ENCODE data around the gene JAG2. TPM values are rescaled to one million over a fixed set of nuclear protein-coding genes. Genes with fewer than 3 reads are reported as not detected.

The JAG2 gene
- total RNA-seq, 1 donor from 2014 or later: 33.6 TPM

- intact Hi-C loops (cut with micrococcal nuclease): no loop called here
- ATAC-seq (no peak), DNase-seq (peak; percentile 26)
Observed at GRCh38 chr14:105155681-105156413, 12.7 kb downstream of the JAG2 start.

- DNase-seq: peak; percentile 26
- intact Hi-C loops (cut with micrococcal nuclease): no loop called here
- no peak for ATAC-seq
Observed at GRCh38 chr14:105155071-105155651, 13.4 kb downstream of the JAG2 start.

GRCh38 chr14:105154476-105154871 is 14.1 kb downstream of the JAG2 start:
- peak; percentile 27 for DNase-seq
- intact Hi-C loops (cut with micrococcal nuclease): no loop called here

GRCh38 chr14:105153739-105154475 is 14.7 kb downstream of the JAG2 start:
- intact Hi-C loops (cut with micrococcal nuclease): no loop called here
- ATAC-seq: no peak
- DNase-seq: no peak

More at GRCh38 chr14:105154476-105154871, 14.1 kb downstream of the JAG2 start:
- ATAC-seq: no peak

DNA sequence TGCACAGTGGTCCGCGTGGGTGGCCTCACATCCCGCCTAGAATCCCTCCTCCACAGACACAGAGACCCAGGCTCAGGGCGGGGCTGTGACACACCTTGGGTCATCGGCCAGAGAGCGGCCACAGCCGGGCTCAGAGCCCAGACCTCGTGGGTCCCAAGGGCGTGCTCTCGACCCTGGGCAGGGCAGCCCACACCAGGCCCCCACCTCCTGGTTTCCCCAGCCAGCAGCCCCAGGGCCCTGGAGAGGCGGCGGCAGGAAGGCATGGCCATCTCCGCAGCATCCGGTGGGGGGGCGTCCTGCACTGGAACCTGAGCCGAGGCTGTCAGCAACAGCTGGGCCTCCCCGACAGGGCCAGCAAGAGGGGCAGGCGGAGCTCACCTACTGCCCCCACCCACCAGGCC is 15.2 kb downstream of the JAG2 start:
- intact Hi-C loops (cut with micrococcal nuclease): no loop called here
- peak; percentile 69 for ATAC-seq
- DNase-seq: peak; percentile 74

GRCh38 chr14:105152794-105153241 is 15.8 kb downstream of the JAG2 start:
- peak; percentile 56 for DNase-seq
- peak; percentile 46 for ATAC-seq
- intact Hi-C loops (cut with micrococcal nuclease): no loop called here

DNA sequence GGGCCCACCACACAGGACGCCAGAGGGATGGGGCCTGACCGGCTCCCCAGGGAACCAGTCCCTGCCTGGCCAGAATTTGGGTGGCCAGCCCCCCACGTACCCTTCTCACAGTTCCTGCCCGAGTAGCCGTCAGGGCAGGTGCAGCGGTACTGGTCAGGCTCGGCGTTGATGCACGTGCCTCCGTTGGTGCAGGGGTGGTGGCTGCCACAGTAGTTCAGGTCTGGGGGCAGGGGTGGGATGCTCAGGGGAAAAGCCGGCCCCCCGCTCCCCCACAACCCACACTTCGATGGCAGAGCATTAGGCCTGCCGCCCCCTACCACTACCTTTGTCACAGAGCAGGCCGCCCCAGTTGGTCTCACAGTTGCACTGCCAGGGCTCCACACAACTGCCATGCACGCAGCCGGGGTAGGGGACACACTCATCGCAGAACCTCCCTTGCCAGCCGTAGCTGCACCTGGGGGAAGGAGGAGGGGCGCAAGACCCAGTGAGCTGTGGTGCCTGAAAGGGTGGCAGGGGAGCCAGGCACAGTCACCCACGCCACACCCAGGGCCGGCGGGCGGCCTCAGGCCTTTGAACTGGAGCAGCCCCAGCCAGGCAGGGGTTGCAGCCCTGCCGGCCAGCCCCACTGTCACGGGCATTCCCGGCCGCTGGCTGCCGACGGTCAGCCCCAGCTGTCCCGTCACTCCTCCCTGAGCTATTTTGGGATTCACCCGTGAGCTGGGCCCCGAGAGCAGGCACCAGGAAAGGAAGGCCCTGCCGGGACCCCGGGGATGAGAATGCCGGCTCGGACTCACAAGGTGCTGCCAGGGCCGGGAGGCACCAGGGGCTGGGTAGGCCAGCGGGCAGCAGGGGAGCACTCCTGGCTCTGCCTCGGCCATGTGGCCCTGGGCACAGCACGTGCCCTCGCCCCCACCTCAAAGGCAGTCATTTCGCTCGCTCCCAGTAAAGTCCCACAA is 16.5 kb downstream of the JAG2 start:
- intact Hi-C loops (cut with micrococcal nuclease): no loop called here
- DNase-seq: peak; percentile 50
- ATAC-seq: peak; percentile 54

DNA sequence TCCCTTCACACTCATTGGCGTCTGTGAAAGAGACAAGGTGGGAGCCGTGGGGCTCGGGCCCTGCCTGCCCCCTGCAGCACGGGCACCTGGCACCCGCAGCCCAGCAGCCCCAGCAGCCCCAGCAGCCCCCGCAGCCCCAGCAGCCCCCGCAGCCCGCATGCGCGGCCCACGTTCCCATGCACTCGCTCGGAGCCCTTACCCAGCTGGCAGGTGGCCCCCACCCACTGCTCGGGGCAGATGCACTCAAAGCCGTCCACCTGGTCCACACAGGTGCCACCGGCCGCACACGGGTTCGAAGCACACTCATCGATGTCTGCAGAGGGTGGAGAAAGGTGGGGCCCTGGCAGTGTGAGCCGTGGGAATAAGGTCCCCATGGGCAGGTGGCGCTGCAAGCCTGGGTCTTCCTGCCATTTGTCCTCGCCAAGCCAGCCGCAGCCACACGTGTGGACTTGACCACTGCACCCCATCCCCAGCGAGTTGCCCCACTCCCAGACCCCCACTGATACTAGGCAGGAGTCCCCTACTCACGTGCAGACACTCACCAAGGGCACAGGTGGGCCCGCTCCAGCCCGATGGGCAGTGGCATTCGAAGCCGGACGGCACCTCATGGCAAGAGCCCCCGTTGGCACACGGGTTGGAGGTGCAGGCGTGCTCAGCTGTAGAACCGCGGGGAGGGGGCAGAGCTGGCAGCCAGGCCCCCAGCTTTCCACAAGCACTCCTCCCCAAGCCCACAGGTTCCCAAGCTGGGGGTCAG is 17.3 kb downstream of the JAG2 start:
- DNase-seq (peak; percentile 24), ATAC-seq (no peak)
- intact Hi-C loops (cut with micrococcal nuclease): no loop called here

- DNase-seq (peak; percentile 28), ATAC-seq (no peak)
- intact Hi-C loops (cut with micrococcal nuclease): no loop called here
Observed at GRCh38 chr14:105150368-105151083, 18.1 kb downstream of the JAG2 start.

- no peak for ATAC-seq
- intact Hi-C loops (cut with micrococcal nuclease): no loop called here
- no peak for DNase-seq
Observed at GRCh38 chr14:105150026-105150367, 18.6 kb downstream of the JAG2 start.

GRCh38 chr14:105149146-105149781 is 19.3 kb downstream of the JAG2 start:
- intact Hi-C loops (cut with micrococcal nuclease): no loop called here
- ATAC-seq (no peak), DNase-seq (peak; percentile 20)

DNA sequence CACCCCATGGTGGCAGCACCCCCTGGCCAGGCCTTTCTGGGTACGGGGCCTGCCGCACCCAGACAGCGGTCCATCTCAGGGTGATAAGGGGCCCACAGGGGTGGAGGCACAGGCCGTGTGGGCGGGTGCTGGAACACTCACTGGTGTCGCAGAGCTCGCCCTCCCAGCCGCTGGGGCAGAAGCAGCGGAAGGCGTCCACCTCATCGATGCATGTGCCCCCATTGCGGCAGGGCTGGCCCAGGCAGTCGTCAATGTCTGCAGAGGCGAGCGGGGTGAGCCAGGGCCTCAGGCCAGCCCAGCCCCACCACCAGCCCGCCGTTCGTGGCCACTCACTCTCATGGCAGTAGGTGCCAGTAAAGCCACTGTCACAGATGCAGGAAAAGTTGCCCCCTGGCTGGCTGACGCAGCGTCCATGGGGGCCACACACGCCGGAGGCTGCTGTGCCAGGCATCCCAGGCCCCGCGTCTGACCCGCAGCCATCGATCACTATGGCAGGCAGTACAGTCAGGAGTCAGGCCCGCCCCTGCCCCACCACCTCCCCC is 19.9 kb downstream of the JAG2 start:
- no peak for ATAC-seq
- intact Hi-C loops (cut with micrococcal nuclease): no loop called here

DNA sequence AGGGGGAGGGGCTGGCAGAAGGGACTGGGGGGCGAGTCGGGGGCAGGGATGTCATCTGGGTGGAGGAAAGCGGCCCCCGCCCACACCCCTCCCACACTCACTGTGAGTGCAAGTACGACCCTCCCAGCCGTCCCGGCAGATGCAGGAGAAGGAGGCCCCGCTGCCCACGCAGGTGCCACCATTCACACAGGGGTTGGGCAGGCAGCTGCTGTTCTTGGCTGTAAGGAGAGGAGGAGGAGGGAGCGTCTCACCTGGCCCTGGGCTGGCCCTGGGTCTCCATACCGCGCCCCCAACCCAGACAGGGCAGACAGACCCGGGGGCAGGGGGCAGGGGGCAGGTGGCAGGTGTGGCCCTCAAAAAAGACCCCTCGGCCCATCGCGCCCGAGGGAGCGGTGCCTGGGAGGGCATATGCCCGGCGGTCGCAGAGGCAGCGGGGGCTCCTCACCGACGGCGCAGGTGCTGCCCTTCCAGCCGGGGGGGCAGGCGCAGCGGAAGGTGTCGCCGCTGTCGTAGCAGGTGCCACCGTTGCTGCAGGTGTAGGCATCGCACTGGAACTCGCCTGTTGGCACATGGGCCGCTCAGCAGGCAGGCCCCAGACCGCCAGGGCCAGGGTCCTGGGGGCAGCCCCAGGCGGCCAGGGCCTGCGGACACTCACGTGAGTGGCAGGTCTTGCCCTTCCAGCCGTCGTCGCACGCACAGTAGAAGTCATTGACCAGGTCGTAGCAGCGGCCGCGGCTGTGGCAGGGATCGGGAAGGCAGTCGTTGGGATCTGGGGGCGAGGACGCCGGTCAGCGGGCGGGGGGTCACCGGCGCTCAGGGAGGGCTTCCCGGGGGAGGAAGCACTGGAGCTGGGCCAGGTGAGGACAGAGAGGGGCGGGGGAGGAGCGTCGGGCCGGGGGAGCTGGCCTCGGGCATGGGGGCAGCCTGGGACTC is 20.6 kb downstream of the JAG2 start:
- ATAC-seq (no peak), DNase-seq (peak; percentile 36)
- intact Hi-C loops (cut with micrococcal nuclease): no loop called here

More for the DNA sequence above, 19.9 kb downstream of the JAG2 start:
- peak; percentile 26 for DNase-seq

- intact Hi-C loops (cut with micrococcal nuclease): no loop called here
- DNase-seq: no peak
- ATAC-seq: no peak
Observed at GRCh38 chr14:105146976-105147635, 21.5 kb downstream of the JAG2 start.

DNA sequence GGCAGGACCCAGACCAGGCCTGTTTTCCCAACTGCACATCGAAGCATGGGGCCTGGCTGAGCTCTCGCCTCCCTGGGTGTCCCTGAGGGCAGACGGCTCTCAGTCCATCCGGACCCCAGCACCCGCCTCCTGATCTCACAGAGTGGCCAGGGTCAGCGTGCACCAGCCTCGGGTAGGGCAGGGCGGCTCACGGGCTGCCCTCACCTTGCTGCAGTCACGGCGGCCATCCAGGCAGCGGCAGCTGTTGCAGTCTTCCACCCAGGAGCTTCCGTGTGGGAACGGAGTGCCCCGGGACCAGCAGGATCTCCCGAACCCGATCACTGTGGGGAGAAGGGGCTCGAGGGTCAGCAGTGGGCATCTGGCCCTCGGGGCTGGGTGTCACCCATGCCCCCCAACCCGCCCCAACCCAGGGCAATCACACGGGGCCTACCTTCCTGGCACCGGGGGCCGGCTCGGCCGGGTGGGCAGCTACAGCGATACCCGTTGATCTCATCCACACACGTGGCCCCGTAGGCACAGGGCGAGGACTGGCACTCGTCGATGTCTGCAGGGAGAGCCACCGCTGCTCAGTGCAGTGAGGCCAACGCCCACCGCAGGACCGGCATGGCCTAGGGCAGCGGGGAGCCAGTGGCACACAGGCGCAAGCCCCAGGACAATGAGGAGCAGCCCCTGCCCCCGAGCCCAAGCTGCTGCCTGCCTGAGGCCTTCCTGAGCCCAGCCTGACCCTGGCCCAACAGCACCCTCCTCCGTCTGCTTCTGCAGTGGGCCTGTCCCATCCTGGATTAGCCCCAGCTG is 22.2 kb downstream of the JAG2 start:
- no peak for ATAC-seq
- DNase-seq: peak; percentile 20
- intact Hi-C loops (cut with micrococcal nuclease): no loop called here

All from left ventricle myocardium superior (tissue), 1 donor.